Kidney (tissue), 14 donors: ENCODE data around the gene CD101. TPM values are rescaled to one million over a fixed set of nuclear protein-coding genes. Genes with fewer than 3 reads are reported as not detected.

Experiments used
- DNase-seq, 5 donors: peaks; one replicate each; pipeline ENCODE4 v3.0.0-alpha.2; 2013 to 2020
- FAIRE-seq: peaks from 2 replicates; lab custom pipeline; 2012; peaks lifted over from hg19 to GRCh38; lab: Jason Lieb, UNC
- H3K27ac ChIP-seq, 2 donors: one replicate each; pipeline ENCODE4 v1.7.0; 2013; ENCODE audit warnings: low read depth in 2 of 2, low read length in 2 of 2, inconsistent platforms in 1 of 2
- H3K27me3 ChIP-seq: one replicate; pipeline ENCODE4 v1.7.1; 2013; ENCODE audit warnings: low read length, inconsistent platforms; ENCODE audit not compliant: control insufficient read depth, insufficient read depth
- H3K36me3 ChIP-seq, 3 donors: one replicate each; pipeline versions ENCODE4 v1.7.0 to v1.7.1; 2013; ENCODE audit warnings: low read length in 3 of 3, control low read depth in 1 of 3, inconsistent platforms in 1 of 3; ENCODE audit not compliant: insufficient read depth in 3 of 3, control insufficient read depth in 2 of 3
- H3K4me1 ChIP-seq, 3 donors: one replicate each; pipeline versions ENCODE4 v1.7.0 to v1.7.1; 2013; ENCODE audit warnings: low read length in 3 of 3, inconsistent platforms in 1 of 3, low read depth in 1 of 3; ENCODE audit not compliant: control insufficient read depth in 2 of 3, insufficient read depth in 2 of 3
- H3K4me3 ChIP-seq, 3 donors: one replicate each; pipeline versions ENCODE4 v1.7.0 to v1.8.1; 2013; ENCODE audit warnings: low read length in 3 of 3, control low read depth in 1 of 3, inconsistent platforms in 1 of 3
- H3K9ac ChIP-seq, 3 donors: one replicate each; pipeline versions ENCODE4 v1.7.0 to v1.7.1; 2013; ENCODE audit warnings: low read length in 3 of 3, control low read depth in 1 of 3, inconsistent platforms in 1 of 3
- H3K9me3 ChIP-seq, 3 donors: one replicate each; pipeline versions ENCODE4 v1.7.0 to v1.7.1; 2013; ENCODE audit warnings: low read length in 3 of 3, control low read depth in 1 of 3, inconsistent platforms in 1 of 3; ENCODE audit not compliant: control insufficient read depth in 2 of 3, insufficient read depth in 1 of 3
- intact Hi-C: fragments of 100-400 bp; cut with DNase I; formaldehyde crosslinking; loops from one replicate; pipeline ENCODE4 v1.11.1; 2022
- polyA plus RNA-seq: library from polyadenylated mRNA; stranded (reverse); fragments of 350-450 nt; fragmentation: Illumina TruSeq; extraction: RNeasy Lipid Tissue Mini Kit (QIAGEN cat#74804); gene quantifications from one replicate; pipeline ENCODE4 v1.2.3, GENCODE V29; 2014; ENCODE audit warnings: low read depth, low replicate concordance; ENCODE audit not compliant: insufficient read depth
- total RNA-seq: library from RNA; stranded (reverse); fragmentation: NEBNext Ultra II Directional; extraction: Animal tissue kit (Norgen Biotek cat#: 25700); gene quantifications from one replicate; pipeline ENCODE4 v1.2.1, GENCODE V29; 2021
- TF ChIP-seq, protein P1 (sequence below): IDR thresholded peaks from 3 replicates; pipeline ENCODE4 v1.5.1; 2012; ENCODE audit warnings: mild to moderate bottlenecking, moderate library complexity, borderline replicate concordance; ENCODE audit not compliant: insufficient read depth; ENCODE audit errors: extremely low read depth
- donor health status: control.
- donor health status: control.
- donor health status: control.
- donor health status: control.
- donor health status: control.
- donor health status: DM: yes; HTN: yes; CAD: no.
- donor health status: Normal renal cell carcinoma (clear cell type).

CD101 gene
- total and polyA plus RNA-seq, 2 donors from 2014 or later, result 0.22 to 1.3 TPM

DNA sequence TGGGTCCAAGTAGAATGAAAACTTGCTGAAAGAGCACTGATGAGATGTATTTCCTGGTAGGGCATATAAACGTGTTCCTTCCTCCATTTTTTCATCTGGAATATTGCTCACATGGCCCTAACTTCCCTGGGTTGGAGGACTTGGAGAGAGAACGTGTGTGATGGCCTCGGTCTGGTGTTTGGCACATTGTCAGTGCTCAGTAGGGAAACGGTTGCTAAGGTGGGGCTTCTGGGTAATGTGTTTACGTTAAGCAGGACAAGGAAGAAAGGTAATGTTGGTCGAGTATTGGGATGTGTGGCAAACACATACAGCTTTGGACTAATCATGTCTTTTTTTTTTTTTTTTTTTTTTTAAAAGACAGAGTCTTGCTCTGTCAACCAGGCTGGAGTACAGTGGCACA, 64.8 kb downstream of the CD101 start:
- H3K4me3 ChIP-seq, result no peak overlapping the region
- no peak for FAIRE-seq
- no peaks in the 10 kb centered on the region for H3K36me3 ChIP-seq
- H3K27me3 ChIP-seq, result no peaks in the 10 kb centered on the region
- TF ChIP-seq, protein P1, sequence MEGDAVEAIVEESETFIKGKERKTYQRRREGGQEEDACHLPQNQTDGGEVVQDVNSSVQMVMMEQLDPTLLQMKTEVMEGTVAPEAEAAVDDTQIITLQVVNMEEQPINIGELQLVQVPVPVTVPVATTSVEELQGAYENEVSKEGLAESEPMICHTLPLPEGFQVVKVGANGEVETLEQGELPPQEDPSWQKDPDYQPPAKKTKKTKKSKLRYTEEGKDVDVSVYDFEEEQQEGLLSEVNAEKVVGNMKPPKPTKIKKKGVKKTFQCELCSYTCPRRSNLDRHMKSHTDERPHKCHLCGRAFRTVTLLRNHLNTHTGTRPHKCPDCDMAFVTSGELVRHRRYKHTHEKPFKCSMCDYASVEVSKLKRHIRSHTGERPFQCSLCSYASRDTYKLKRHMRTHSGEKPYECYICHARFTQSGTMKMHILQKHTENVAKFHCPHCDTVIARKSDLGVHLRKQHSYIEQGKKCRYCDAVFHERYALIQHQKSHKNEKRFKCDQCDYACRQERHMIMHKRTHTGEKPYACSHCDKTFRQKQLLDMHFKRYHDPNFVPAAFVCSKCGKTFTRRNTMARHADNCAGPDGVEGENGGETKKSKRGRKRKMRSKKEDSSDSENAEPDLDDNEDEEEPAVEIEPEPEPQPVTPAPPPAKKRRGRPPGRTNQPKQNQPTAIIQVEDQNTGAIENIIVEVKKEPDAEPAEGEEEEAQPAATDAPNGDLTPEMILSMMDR, result no peak
- no peaks in the 10 kb centered on the region for H3K4me1 ChIP-seq
- H3K27ac ChIP-seq, result no peak overlapping the region
- no peak for DNase-seq
- H3K9ac ChIP-seq, result no peak overlapping the region
- no peaks in the 10 kb centered on the region for H3K9me3 ChIP-seq
- intact Hi-C loops, result loop anchor here (10.0 kb wide), 1 partner anchor 218 kb away; no protein-coding TSS in a partner anchor

DNA sequence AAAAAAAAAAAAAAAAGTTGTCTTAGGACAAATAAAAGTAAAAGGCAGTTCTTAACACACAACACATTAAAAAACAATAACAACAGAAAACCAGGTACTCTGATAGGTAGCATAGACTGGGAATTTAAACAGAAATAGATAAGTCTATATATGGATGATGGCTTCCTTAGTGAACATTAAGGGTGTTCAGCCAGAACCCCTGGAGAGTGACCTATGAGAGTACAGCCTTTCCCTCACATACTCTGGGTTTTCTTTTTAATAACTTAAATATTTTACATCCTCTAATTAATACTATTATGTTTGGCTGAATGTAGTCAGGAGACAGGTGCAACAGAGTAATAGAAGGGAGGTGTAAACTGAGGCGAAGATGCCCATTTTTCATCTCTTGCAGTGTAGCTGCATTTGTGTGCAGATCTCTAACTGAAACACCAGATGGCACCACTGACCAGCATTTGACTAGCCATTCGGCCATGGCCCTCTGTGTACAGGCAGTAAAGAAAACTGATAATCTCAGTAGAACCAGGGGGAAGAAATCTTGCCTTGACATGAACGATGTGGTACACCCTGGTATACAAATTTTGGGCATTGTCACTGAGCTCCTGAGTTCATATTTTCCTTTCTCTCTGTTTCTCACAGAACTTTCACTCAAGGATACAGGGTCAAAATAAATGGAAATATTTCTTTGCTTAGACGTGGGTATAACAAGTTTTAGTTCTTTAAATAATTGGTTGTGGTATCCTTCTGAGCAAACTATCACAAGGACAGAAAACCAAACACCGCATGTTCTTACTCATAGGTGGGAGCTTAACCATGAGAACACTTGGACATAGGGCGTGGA, 66.2 kb downstream of the CD101 start:
- intact Hi-C loops, result loop anchor here (10.0 kb wide), 1 partner anchor 217 kb away; no protein-coding TSS in a partner anchor
- TF ChIP-seq, protein P1, result peak; percentile 92
- H3K4me3 ChIP-seq, result no peak overlapping the region

DNA sequence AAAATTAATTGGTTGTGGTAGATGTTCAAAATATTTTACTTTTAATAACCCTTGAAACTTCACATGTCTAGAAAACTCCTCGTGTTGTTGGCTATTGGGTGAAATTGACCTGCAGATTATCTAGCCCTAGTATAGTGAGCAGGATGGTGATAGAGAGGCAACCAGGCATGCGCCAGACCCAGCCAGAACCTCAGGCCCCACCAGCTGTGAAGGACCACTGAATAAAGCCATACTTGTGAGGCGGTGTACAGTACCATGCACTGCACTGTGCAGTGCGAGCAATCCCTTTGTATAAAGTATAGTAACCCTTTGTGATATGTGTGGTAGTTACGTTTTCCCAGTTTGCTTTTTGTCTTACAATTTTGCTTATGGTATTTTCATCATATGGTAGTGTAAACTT, 67.0 kb downstream of the CD101 start:
- intact Hi-C loops, result loop anchor here (10.0 kb wide), 1 partner anchor 216 kb away; no protein-coding TSS in a partner anchor
- TF ChIP-seq, protein P1, result no peak
- Histone ChIP-seq H3K4me3 (no peak overlapping the region), H3K36me3 (no peaks in the 10 kb centered on the region), H3K27ac (no peak overlapping the region), H3K4me1 (no peaks in the 10 kb centered on the region), H3K9me3 (no peaks in the 10 kb centered on the region), H3K27me3 (no peaks in the 10 kb centered on the region), H3K9ac (no peak overlapping the region)
- no peak for DNase-seq
- FAIRE-seq, result no peak

More for the DNA sequence above, 66.2 kb downstream of the CD101 start:
- no peak overlapping the region for H3K9ac ChIP-seq
- H3K27me3 ChIP-seq, result no peaks in the 10 kb centered on the region
- H3K27ac ChIP-seq, result no peak overlapping the region
- peak in 4 of 5 donors; percentile 61 to 73 (median 68) for DNase-seq
- FAIRE-seq, result no peak
- no peaks in the 10 kb centered on the region for H3K36me3 ChIP-seq
- no peaks in the 10 kb centered on the region for H3K9me3 ChIP-seq
- H3K4me1 ChIP-seq, result no peaks in the 10 kb centered on the region
